Mesenchymal stem cell (in vitro differentiated cells and primary cell): ENCODE measurements around the gene STUM.

Experiments
- DNase-seq: peaks from one replicate; pipeline ENCODE4 v3.0.0-alpha.2; 2013
- H2AFZ ChIP-seq: one replicate; pipeline ENCODE4 v1.6.1; 2013; ENCODE audit warnings: low read depth, mild to moderate bottlenecking, control low read depth, inconsistent platforms, low read length, moderate library complexity
- H2AK5ac ChIP-seq: 2 replicates; pipeline ENCODE4 v1.6.1; 2013; ENCODE audit warnings: low read length, moderate library complexity, mild to moderate bottlenecking, inconsistent platforms; ENCODE audit not compliant: severe bottlenecking
- H2BK120ac ChIP-seq: one replicate; pipeline ENCODE4 v1.6.1; 2013; ENCODE audit warnings: low read depth, mild to moderate bottlenecking, inconsistent platforms, low read length, moderate library complexity
- H2BK12ac ChIP-seq, 2 experiments: one replicate each; pipeline ENCODE4 v1.6.1; 2013; ENCODE audit warnings: inconsistent platforms in 2 of 2, low read length in 2 of 2, mild to moderate bottlenecking in 2 of 2, moderate library complexity in 2 of 2, control low read depth in 1 of 2
- H2BK15ac ChIP-seq: one replicate; pipeline ENCODE4 v1.6.1; 2013; ENCODE audit warnings: mild to moderate bottlenecking, low read depth, inconsistent platforms; ENCODE audit not compliant: poor library complexity, severe bottlenecking
- H2BK5ac ChIP-seq: 2 replicates; pipeline ENCODE4 v1.6.1; 2013; ENCODE audit warnings: low read depth, mild to moderate bottlenecking, low read length, control low read depth, inconsistent platforms; ENCODE audit not compliant: poor library complexity, severe bottlenecking
- H3K14ac ChIP-seq, 2 experiments: one replicate each; pipeline ENCODE4 v1.6.1; 2013; ENCODE audit warnings: inconsistent platforms in 2 of 2, low read length in 2 of 2, control low read depth in 1 of 2, mild to moderate bottlenecking in 1 of 2, moderate library complexity in 1 of 2
- H3K18ac ChIP-seq, 2 experiments: one replicate each; pipeline ENCODE4 v1.6.1; 2013; ENCODE audit warnings: inconsistent platforms in 2 of 2, low read length in 2 of 2, control low read depth in 1 of 2, low read depth in 1 of 2, mild to moderate bottlenecking in 1 of 2
- H3K23ac ChIP-seq, 2 experiments: one replicate each; pipeline ENCODE4 v1.6.1; 2013; ENCODE audit warnings: inconsistent platforms in 2 of 2, low read length in 2 of 2, mild to moderate bottlenecking in 2 of 2, moderate library complexity in 2 of 2, control low read depth in 1 of 2
- H3K27ac ChIP-seq: 2 replicates; pipeline ENCODE4 v1.5.1; 2013; ENCODE audit warnings: mild to moderate bottlenecking, moderate library complexity, low read length, control low read depth, inconsistent platforms; ENCODE audit not compliant: poor library complexity, severe bottlenecking
- H3K27me3 ChIP-seq, 2 experiments: 2 replicates each; pipeline versions ENCODE4 v1.6.1 to v1.7.0; 2013; ENCODE audit warnings: low read length in 2 of 2, mild to moderate bottlenecking in 2 of 2, moderate library complexity in 2 of 2, control low read depth in 1 of 2, inconsistent platforms in 1 of 2; ENCODE audit not compliant: control insufficient read depth in 1 of 2, insufficient read depth in 1 of 2
- H3K36me3 ChIP-seq, 2 experiments: 2 replicates each; pipeline versions ENCODE4 v1.6.1 to v1.7.0; 2013; ENCODE audit warnings: low read length in 2 of 2, control low read depth in 1 of 2, inconsistent platforms in 1 of 2, low read depth in 1 of 2, mild to moderate bottlenecking in 1 of 2; ENCODE audit not compliant: insufficient read depth in 2 of 2, control insufficient read depth in 1 of 2
- H3K4ac ChIP-seq, 2 experiments: one replicate each; pipeline ENCODE4 v1.6.1; 2013; ENCODE audit warnings: inconsistent platforms in 2 of 2, low read length in 2 of 2, mild to moderate bottlenecking in 2 of 2, moderate library complexity in 2 of 2, control low read depth in 1 of 2, low read depth in 1 of 2
- H3K4me1 ChIP-seq: 2 replicates; pipeline ENCODE4 v1.6.1; 2013; ENCODE audit warnings: low read depth, low read length, control low read depth; ENCODE audit not compliant: control insufficient read depth, insufficient read depth
- H3K4me2 ChIP-seq: 2 replicates; pipeline ENCODE4 v1.6.1; 2013; ENCODE audit warnings: low read length, mild to moderate bottlenecking, inconsistent platforms; ENCODE audit not compliant: poor library complexity, severe bottlenecking
- H3K4me3 ChIP-seq, 2 experiments: 2 replicates each; pipeline versions ENCODE4 v1.5.1 to v1.7.0; 2013; ENCODE audit warnings: low read length in 2 of 2, mild to moderate bottlenecking in 2 of 2, control low read depth in 1 of 2, low read depth in 1 of 2; ENCODE audit not compliant: insufficient read depth in 1 of 2
- H3K79me1 ChIP-seq: replicated peaks from 2 replicates; pipeline ENCODE4 v1.6.1; 2013; ENCODE audit warnings: mild to moderate bottlenecking, control low read depth, low read length, inconsistent platforms; ENCODE audit not compliant: poor library complexity, severe bottlenecking
- H3K9ac ChIP-seq: 2 replicates; pipeline ENCODE4 v1.7.0; 2013; ENCODE audit warnings: mild to moderate bottlenecking, low read length, moderate library complexity
- H3K9me3 ChIP-seq: 2 replicates; pipeline ENCODE4 v1.7.0; 2013; ENCODE audit warnings: mild to moderate bottlenecking, low read length; ENCODE audit not compliant: control insufficient read depth
- H4K8ac ChIP-seq: one replicate; pipeline ENCODE4 v1.6.1; 2013; ENCODE audit warnings: inconsistent platforms, mild to moderate bottlenecking, low read length, moderate library complexity
- H4K91ac ChIP-seq: one replicate; pipeline ENCODE4 v1.6.1; 2013; ENCODE audit warnings: mild to moderate bottlenecking, low read length, inconsistent platforms
- WGBS: methylation state at CpG from one replicate; pipeline ENCODE4 v1.1.7; 2013; ENCODE audit warnings: mixed read lengths; 5-methylcytosine and 5-hydroxymethylcytosine counted together

The STUM gene

DNA sequence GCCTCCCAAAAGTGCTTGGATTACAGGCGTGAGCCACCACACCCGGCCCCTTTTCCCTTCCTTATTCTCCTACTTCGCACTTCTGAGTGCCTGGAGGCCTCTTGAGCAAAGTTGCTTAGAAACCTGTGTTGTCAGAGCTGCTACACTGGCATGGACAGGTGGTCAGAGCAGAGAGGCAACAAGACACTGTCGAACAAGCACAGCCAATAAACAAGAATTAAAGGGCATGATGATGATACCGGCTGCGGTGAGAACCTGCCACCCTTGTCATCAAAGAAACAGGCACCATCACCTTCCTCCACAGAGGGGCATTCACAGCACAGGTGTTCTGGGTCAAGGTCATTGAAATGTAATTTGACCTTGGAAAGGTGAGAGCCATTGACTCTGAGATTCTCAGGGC is 23.3 kb downstream of the STUM start:
- no peak overlapping the region for H2BK5ac ChIP-seq
- no peak overlapping the region for H3K4me2 ChIP-seq

DNA sequence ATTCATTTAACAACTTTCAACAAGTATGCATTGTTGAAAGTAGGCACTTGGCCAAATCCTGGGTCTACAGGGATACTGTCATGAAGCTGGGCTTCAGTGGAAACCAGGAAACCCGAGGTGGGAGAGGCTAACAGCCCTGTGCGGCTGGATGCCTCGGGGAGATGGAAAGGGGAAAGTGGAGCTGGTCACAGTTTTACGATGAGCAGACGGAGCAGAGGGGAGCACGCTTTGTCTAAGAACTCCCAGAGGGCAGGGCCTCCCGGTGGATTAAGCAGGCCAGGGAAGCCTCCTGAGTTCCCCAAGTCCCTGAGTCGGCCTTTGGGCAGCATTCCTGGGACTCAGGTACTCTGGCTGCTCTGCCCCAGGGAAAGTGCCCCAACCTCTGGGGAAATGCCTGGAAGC is 23.8 kb downstream of the STUM start:
- H2BK12ac ChIP-seq = no peak overlapping the region
- no peak overlapping the region for H2AK5ac ChIP-seq
- no peak for DNase-seq

More for the DNA sequence above, 23.3 kb downstream of the STUM start:
- H3K14ac ChIP-seq = no peak overlapping the region
- H2BK12ac ChIP-seq = no peak overlapping the region
- peaks cover 36 to 44% of the 10 kb centered on the region in 2 experiments for H3K27me3 ChIP-seq
- no peak overlapping the region for H4K91ac ChIP-seq
- H4K8ac ChIP-seq = no peak overlapping the region
- H3K79me1 ChIP-seq = no peaks in the 10 kb centered on the region
- H3K36me3 ChIP-seq = no peaks in the 10 kb centered on the region
- H2AFZ ChIP-seq = no peak overlapping the region
- H3K18ac ChIP-seq = no peak overlapping the region
- no peak overlapping the region for H2AK5ac ChIP-seq
- H2BK15ac ChIP-seq = no peak overlapping the region
- H3K9me3 ChIP-seq = no peaks in the 10 kb centered on the region
- H3K9ac ChIP-seq = no peak overlapping the region
- H3K23ac ChIP-seq = no peak overlapping the region
- no peak overlapping the region for H2BK120ac ChIP-seq
- H3K27ac ChIP-seq = no peak overlapping the region
- 85% methylated on average over 6 of the region's 6 CpGs for WGBS
- no peak overlapping the region for H3K4me3 ChIP-seq
- H3K4me1 ChIP-seq = no peaks in the 10 kb centered on the region
- no peak overlapping the region for H3K4ac ChIP-seq
- no peak for DNase-seq

GRCh38 chr1:226574044-226574443 is 25.5 kb downstream of the STUM start:
- H3K79me1 ChIP-seq = no peaks in the 10 kb centered on the region
- 37% methylated on average over 1 of the region's 2 CpGs for WGBS
- H3K18ac ChIP-seq = no peak overlapping the region
- no peaks in the 10 kb centered on the region for H3K4me1 ChIP-seq
- no peak overlapping the region for H2BK12ac ChIP-seq
- H4K91ac ChIP-seq = no peak overlapping the region
- H3K36me3 ChIP-seq = no peaks in the 10 kb centered on the region
- no peak overlapping the region for H2AFZ ChIP-seq
- no peak overlapping the region for H3K4me2 ChIP-seq
- no peak for DNase-seq
- H3K27me3 ChIP-seq = peaks cover 19 to 32% of the 10 kb centered on the region in 2 experiments
- no peak overlapping the region for H2BK15ac ChIP-seq
- no peak overlapping the region for H2AK5ac ChIP-seq
- H3K23ac ChIP-seq = no peak overlapping the region
- H3K9ac ChIP-seq = no peak overlapping the region
- no peak overlapping the region for H3K4me3 ChIP-seq
- H3K4ac ChIP-seq = no peak overlapping the region
- no peak overlapping the region for H2BK120ac ChIP-seq
- no peak overlapping the region for H3K27ac ChIP-seq
- H2BK5ac ChIP-seq = no peak overlapping the region
- H4K8ac ChIP-seq = no peak overlapping the region
- H3K9me3 ChIP-seq = no peaks in the 10 kb centered on the region
- no peak overlapping the region for H3K14ac ChIP-seq

More for the DNA sequence above, 23.8 kb downstream of the STUM start:
- Histone ChIP-seq H4K91ac (no peak overlapping the region), H3K9ac (no peak overlapping the region), H3K4me2 (no peak overlapping the region), H3K36me3 (no peaks in the 10 kb centered on the region), H2BK15ac (no peak overlapping the region), H3K23ac (no peak overlapping the region), H3K27me3 (peaks cover 33 to 40% of the 10 kb centered on the region in 2 experiments), H3K4ac (no peak overlapping the region), H4K8ac (no peak overlapping the region), H3K4me3 (no peak overlapping the region), H3K4me1 (no peaks in the 10 kb centered on the region), H3K27ac (no peak overlapping the region), H2BK5ac (no peak overlapping the region), H2BK120ac (no peak overlapping the region), H2AFZ (no peak overlapping the region), H3K18ac (no peak overlapping the region), H3K9me3 (no peaks in the 10 kb centered on the region), H3K14ac (no peak overlapping the region), H3K79me1 (no peaks in the 10 kb centered on the region)
- 87% methylated on average over 8 of the region's 8 CpGs for WGBS

DNA sequence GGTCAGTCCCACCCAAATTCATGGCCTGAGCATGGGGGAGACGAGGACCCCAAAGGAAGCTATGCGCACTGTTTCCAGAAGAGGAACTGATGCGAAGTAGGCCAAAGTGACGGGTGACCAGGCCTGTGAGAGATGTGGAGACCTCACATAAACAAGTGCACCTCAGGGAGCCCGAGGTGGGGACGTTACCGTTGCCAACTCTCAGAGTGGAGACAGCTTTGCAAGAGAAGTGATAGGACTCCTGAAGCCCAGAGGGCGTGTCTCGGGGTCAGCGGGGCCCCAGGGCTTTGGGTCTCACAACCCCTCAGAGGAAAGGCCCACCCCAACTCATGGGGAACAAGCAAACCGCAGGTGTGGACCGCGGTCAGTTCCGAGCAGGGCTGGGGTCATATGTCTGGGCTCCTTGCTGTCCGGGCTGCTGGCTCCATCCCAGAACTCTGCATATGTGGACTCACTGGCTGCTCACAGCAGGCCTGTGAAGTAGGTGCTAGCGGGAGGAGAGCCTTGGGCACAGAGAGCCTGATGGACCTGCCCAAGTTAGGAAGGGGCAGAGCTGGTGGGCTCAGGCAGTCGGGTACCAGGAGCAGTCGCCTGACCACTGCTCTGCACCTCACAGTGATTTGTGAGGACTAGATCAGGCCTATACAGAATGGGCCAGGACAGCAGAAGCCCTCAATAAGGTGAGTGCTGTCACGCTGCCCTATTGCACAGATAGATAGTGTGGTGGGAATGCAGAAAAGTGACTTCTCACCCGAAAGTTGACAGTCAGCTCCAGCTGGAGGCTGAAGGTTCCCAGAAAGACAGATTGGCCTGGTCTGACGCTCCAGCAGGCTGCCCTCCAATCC is 26.2 kb downstream of the STUM start:
- no peak overlapping the region for H2BK120ac ChIP-seq
- no peak overlapping the region for H4K91ac ChIP-seq
- WGBS = 85% methylated on average over 21 of the region's 21 CpGs
- no peak overlapping the region for H3K18ac ChIP-seq
- no peaks in the 10 kb centered on the region for H3K9me3 ChIP-seq
- no peak overlapping the region for H3K14ac ChIP-seq
- no peak overlapping the region for H3K9ac ChIP-seq
- no peak overlapping the region for H2BK5ac ChIP-seq
- H3K36me3 ChIP-seq = no peaks in the 10 kb centered on the region
- H3K4me3 ChIP-seq = no peak overlapping the region
- peaks cover 12 to 25% of the 10 kb centered on the region in 2 experiments for H3K27me3 ChIP-seq
- no peak overlapping the region for H3K4ac ChIP-seq
- H3K23ac ChIP-seq = no peak overlapping the region
- DNase-seq = no peak
- H3K27ac ChIP-seq = no peak overlapping the region
- H2BK12ac ChIP-seq = no peak overlapping the region
- no peak overlapping the region for H2AFZ ChIP-seq
- no peak overlapping the region for H3K4me2 ChIP-seq
- no peaks in the 10 kb centered on the region for H3K79me1 ChIP-seq
- H2AK5ac ChIP-seq = no peak overlapping the region
- H4K8ac ChIP-seq = no peak overlapping the region
- no peaks in the 10 kb centered on the region for H3K4me1 ChIP-seq
- no peak overlapping the region for H2BK15ac ChIP-seq
